GM19463 (cell line): ENCODE measurements around the gene PACS1.

ENCODE experiments used
- ATAC-seq: cut with Tn5 transposase; IDR thresholded peaks from one replicate; pipeline ENCODE4 v1.9.1; 2021; ENCODE audit warnings: mild to moderate bottlenecking, moderate library complexity; ENCODE audit not compliant: unreplicated experiment

The PACS1 gene

DNA sequence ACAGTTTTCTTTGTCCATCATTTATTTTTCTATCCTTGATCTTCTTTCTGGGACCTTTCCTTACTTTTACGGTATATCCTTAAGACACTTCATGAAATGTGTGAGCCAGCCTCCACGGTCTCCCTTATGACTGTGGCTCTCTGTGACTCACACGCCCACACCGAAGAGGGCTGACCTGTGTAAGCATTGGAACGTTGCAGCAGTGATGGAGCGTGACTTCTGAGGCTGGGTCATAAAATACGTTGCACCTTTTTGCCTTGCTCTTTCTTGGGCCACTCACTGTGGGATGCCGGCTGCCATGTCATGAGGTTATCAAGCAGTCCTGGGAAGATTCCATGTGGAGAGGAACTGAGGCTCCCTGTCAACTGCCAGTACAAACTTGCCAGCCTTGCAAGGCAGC, 102.1 kb downstream of the PACS1 start:
- ATAC-seq: no peak

DNA sequence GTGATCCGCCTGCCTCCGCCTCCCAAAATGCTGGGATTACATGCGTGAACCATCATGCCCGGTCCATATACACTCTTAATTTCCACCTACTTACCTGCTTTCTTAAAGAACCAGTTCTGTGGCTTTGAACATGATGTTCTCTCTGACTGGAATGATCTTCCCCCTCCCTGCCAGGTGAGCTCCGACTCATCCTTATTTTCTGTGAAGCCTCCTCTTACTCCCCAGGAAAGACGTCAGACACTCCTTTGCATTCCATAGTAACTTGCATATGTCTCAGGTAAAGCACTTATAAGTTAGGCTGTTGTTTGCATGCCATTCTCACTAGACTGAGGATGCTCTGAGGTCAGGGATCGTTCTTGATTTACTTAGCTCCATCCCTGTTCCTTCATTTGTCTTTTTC, 106.6 kb downstream of the PACS1 start:
- no peak for ATAC-seq

DNA sequence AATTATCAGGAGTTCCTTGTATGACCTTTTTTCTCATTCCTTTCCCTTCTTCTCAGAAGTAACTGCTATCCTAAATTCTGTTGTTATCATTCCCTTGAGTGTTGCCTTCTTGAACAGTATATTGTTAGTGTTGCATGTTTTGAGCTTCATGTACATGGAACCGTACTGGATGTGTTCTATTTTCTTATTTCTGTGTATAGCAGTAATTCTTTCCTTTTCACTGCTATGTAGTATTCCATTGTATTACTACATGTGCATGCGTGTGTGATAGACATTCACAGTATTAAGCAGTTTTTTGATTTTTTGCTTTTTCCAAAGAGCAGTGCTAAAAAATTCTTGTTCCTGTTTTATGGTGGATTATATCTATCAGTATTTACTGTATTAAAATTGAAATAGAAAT, 108.1 kb downstream of the PACS1 start:
- no peak for ATAC-seq

GRCh38 chr11:66178871-66179270, 108.8 kb downstream of the PACS1 start:
- ATAC-seq: no peak

DNA sequence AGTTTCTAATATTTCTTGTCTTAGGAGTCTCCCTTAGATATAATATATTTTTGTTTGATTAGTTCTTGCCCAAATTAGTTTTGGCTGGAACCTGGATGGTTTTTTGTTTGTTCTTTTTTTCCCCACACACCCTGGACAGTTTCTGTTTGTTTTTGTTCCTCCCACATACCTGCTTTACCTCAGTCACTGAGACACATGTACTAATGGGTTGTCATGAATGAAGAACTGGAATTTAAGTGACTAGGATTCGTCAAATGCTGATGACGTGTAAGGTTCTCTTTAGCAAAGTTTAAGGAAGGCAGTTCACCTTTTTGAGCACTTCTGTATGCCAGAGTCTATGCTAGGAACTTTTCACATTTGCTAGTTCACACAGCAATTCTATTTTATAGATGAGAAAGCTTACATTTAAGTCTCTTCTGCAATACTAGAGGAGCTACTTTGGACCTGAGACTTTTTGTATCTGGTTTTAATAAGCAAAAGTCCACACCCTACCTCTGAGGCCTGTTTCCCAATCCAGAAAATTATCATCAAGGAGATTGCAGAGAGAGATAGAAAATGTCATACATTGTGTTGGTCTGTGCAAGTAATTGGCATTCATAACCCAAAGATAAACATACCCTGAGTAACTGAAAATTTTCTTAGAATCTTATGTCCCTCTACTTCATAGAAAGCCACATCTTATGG, 111.7 kb downstream of the PACS1 start:
- ATAC-seq: no peak

GRCh38 chr11:66183494-66184048, 113.5 kb downstream of the PACS1 start:
- no peak for ATAC-seq

DNA sequence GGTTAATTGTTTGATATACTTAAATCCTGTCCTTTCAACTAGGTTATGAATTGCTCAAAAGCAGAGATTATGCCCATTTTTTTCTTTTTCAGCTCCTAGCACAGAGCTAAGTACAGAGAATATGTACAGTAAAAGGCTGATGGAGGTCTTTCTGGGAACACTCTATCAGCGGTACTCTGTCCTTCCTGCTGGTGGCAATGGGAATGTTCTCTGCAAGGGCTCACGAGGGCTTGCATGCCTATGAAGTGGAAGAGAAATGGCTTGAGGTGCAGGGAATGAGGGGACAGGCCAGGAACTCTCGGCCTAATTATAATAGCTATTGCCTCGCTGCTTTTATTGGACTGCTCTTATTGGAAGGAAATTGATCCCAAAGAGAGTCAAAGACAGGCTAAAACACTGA, 114.7 kb downstream of the PACS1 start:
- ATAC-seq: no peak

DNA sequence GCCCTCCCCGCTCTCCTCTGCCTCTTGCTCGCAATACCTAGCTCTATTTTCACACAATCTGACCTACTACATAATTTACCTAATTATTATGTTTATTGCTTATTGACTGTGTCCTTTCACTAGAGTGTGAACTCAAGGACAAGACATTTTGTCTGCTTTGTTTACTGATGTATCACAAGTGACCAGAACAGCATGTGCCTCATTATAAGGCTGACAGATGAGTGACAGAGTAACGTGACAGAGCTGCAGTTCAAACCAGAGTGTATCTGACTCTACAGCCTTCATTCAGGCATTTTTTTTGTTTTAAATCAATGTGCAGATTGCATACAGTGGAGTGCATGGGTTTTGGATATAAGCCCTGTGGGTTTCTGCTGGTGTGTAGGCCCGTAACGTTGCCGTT, 116.4 kb downstream of the PACS1 start:
- ATAC-seq: no peak

DNA sequence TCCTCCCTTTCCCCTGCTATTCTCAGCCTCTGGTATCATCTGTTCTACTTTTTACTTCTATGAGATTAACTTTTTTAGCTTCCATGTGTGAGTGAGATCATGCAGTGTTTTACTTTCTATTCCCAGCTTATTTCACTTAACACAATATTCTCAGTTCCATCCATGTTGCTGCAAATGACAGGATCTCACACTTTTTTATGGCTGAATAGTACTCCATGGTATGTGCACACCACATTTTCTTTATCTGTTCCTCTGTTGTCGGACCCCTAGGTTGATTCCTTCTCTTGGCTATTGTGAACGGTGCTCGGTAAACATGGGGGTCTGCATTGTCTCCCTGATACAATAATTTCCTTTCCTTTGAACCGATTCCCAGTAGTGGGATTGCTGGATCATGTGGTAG, 117.4 kb downstream of the PACS1 start:
- no peak for ATAC-seq

DNA sequence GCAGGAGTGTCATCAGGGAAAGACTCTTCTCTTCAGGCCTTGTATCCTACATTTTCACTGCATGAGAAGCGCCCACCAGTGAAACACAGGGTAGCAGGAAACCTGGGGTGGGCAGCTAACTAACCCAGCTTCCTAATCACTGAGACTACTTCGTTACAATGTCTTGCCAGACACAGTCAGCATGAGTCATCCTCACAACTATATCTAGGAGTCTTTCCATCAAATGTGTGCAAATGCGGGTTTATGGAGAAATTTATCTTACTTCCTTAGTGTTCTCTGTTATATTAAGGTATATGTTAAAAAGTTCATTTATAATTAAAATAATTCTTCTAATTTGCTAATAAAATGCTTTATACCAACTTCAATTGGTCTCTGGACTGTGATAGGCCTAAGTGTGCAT, 118.5 kb downstream of the PACS1 start:
- ATAC-seq: no peak

DNA sequence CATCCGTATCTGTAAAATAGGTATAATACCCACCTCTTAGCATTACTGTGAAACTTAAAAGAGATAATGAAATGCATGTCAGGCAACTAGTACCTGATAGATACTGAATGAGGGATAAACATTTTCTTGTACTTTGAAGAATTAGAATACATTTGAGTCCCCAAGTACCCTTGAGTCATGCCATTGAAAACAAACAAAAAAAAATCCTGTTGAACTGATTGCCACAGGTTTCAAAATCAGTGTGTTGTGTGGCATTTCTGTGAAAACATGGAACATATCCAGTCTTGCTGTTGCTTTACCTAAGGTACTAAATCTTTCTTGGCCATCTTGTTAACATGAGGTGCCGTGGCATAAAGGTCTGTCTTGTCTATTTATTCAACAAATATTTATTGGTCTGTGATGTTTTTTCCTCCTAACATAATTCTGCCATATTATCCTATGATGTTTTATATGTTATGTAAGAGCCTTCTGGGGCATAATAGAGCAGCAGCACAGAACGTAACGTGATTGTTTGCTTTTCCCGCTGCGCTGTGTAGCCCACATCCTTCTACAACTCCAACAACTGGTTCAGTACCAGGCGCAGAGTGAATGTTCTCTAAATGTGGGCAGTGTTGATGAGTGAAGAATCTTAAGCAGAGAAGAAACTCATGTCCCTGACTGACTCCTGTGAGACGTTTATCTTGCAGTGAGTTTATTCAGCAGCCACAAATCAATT, 119.1 kb downstream of the PACS1 start:
- ATAC-seq: no peak

- ATAC-seq: no peak
These were observed 120.7 kb downstream of the PACS1 start for GRCh38 chr11:66190786-66191185.

DNA sequence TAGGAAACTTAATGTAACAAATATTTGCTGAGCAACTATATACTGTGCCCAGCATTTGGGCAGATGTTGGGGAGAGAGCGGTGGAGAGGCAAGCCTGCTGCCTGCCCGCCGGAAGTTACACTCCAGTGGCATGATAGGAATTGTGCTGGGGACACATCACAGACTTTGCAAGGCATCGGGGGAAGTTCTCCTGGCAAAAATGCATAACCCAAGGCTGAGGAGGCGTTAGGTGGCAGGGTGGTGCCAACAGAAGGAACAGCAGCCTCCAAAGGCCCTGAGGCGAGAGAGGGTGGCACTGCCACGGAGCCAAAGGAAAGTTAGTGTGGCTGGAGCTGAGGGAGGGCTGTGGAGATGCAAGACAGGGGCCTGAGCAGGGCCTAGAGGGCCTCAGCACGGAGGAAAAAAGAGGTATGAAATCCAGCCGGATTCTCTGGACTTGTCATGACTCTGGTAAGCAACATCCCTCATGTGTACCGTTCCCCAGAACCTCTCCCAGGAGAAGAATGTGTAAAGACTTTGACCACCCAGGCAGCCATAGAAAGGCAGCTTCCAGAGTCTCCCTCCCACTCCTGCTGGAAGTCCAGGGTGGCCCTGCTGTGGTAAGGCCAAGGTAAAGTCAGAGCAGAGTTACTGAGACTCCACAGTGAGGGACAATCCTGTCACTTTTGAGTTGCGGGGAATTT, 122.2 kb downstream of the PACS1 start:
- ATAC-seq: no peak

DNA sequence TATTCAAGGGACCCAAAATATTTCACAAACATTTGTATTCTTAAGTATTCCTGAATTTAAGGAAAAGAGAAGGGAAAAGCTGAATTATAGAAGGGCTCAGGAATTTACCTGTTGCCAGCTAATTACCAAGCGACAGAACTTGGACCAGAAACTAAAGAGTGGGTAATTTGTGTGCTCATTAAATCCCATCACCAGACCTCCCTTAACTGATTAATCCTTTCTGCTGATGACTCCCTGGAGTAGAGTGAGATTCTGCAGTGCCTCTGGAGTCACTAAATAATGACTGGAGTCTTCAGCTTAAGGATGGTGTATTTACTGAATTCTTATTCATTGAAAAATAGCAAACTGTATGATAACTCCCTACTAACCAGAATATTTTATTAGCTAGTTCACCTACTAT, 124.3 kb downstream of the PACS1 start:
- ATAC-seq: no peak

- ATAC-seq: no peak
These were observed 125.8 kb downstream of the PACS1 start for GRCh38 chr11:66195867-66196266.

- ATAC-seq: no peak
These were observed 133.8 kb downstream of the PACS1 start for GRCh38 chr11:66203847-66204246.

GRCh38 chr11:66204412-66204811, 134.3 kb downstream of the PACS1 start:
- no peak for ATAC-seq

DNA sequence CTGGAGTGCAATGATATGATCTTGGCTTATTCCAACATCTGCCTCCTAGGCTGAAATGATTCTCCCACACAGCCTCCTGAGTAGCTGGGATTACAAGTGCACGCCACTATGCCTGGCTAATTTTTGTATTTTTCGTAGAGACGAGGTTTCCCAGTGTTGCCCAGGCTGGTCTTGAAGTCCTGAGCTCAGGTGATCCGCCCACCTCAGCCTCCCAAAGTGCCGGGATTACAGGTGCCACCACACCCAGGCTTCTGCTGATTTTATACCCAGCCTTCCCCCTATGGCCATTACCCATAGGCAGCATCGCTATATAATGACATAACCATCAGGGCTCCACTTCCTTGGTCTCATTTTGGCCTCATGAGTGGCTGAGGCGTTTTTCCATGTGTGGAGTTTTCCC, 137.7 kb downstream of the PACS1 start:
- no peak for ATAC-seq

GRCh38 chr11:66211100-66211499, 141.0 kb downstream of the PACS1 start:
- no peak for ATAC-seq

- ATAC-seq: no peak
These were observed 146.8 kb downstream of the PACS1 start for GRCh38 chr11:66216911-66217310.

DNA sequence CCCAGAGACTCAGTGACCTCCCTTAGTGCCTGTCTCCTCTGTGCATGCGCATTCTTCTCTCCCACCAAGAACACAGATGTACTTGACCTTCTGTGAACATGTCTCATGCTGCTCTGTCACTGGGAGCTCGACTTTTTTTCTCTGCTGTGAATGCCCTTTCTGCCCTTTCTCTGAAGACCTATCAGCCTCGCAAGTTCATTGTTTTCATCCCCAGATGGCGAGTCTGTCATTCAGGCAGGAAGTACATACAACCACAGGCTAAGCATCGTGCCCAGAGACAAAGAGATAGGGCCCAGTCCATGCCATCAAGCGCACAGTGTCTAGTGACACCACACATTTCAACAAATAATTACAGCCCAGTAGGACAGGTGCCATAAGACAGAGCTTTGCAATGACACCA, 148.0 kb downstream of the PACS1 start:
- no peak for ATAC-seq
